Mesodermal cell (in vitro differentiated cells): Measurements from ENCODE around the gene SPG21.
A peak's percentile ranks its signal among the peaks of the same experiment; 100 is the strongest.

Source experiments
- H3K27ac ChIP-seq: 2 replicates; pipeline ENCODE4 v1.7.0; 2013; ENCODE audit warnings: mild to moderate bottlenecking, low read depth, low read length, moderate library complexity; ENCODE audit not compliant: severe bottlenecking
- H3K36me3 ChIP-seq: 2 replicates; pipeline ENCODE4 v1.7.1; 2013; ENCODE audit warnings: mild to moderate bottlenecking, low read length, moderate library complexity; ENCODE audit not compliant: control insufficient read depth, insufficient read depth
- H3K4me1 ChIP-seq: one replicate; pipeline ENCODE4 v1.7.1; 2013; ENCODE audit warnings: mild to moderate bottlenecking, low read length; ENCODE audit not compliant: insufficient read depth, control insufficient read depth, poor library complexity, severe bottlenecking
- H3K4me3 ChIP-seq: 2 replicates; pipeline ENCODE4 v1.7.0; 2013; ENCODE audit warnings: low read length, control low read depth, mild to moderate bottlenecking; ENCODE audit not compliant: insufficient read depth, poor library complexity, severe bottlenecking; ENCODE audit errors: extremely low read depth
- H3K9me3 ChIP-seq: 2 replicates; pipeline ENCODE4 v1.7.1; 2013; ENCODE audit warnings: mild to moderate bottlenecking, low read length, moderate library complexity; ENCODE audit not compliant: control insufficient read depth
- WGBS, 2 experiments: methylation state at CpG; one replicate each; pipeline ENCODE4 v1.1.5; 2013; ENCODE audit warnings: missing lambda C conversion rate in 2 of 2; ENCODE audit not compliant: insufficient coverage in 2 of 2; 5-methylcytosine and 5-hydroxymethylcytosine counted together

The SPG21 gene

GRCh38 chr15:64991536-64992135 is 1.9 kb upstream of the SPG21 start:
- Histone ChIP-seq H3K36me3 (peaks cover 8% of the 10 kb centered on the region), H3K4me3 (no peak overlapping the region), H3K9me3 (no peaks in the 10 kb centered on the region), H3K4me1 (no peaks in the 10 kb centered on the region), H3K27ac (no peak overlapping the region)
- WGBS, 2 experiments, result 83% methylated on average over 1 of the region's 2 CpGs; no CpG with 5 or more reads in 1 of the 2 experiments

- Histone ChIP-seq H3K4me3 (peak overlapping the region; percentile 82), H3K4me1 (peaks cover 6% of the 10 kb centered on the region), H3K9me3 (no peaks in the 10 kb centered on the region), H3K27ac (peak overlapping the region; percentile 68), H3K36me3 (peaks cover 11% of the 10 kb centered on the region)
- 8 to 9% methylated on average over 3 to 5 of the region's 9 CpGs for WGBS, 2 experiments
Observed at GRCh38 chr15:64990168-64990470, 405 bp upstream of the SPG21 start.

GRCh38 chr15:64987136-64987535 is 2.6 kb downstream of the SPG21 start:
- no peak overlapping the region for H3K27ac ChIP-seq
- H3K36me3 ChIP-seq, result peaks cover 31% of the 10 kb centered on the region
- 92% methylated on average over 2 of the region's 3 CpGs; no CpG with 5 or more reads in 1 of the 2 experiments for WGBS, 2 experiments
- peaks cover 7% of the 10 kb centered on the region for H3K4me1 ChIP-seq
- no peaks in the 10 kb centered on the region for H3K9me3 ChIP-seq
- H3K4me3 ChIP-seq, result no peak overlapping the region

GRCh38 chr15:64985366-64986033 is 4.2 kb downstream of the SPG21 start:
- WGBS, 2 experiments, result 92 to 96% methylated on average over 6 to 7 of the region's 9 CpGs
- Histone ChIP-seq H3K36me3 (peaks cover 43% of the 10 kb centered on the region), H3K27ac (no peak overlapping the region), H3K4me1 (peaks cover 7% of the 10 kb centered on the region), H3K4me3 (no peak overlapping the region), H3K9me3 (no peaks in the 10 kb centered on the region)

- Histone ChIP-seq H3K4me3 (no peak overlapping the region), H3K9me3 (no peaks in the 10 kb centered on the region), H3K4me1 (peaks cover 7% of the 10 kb centered on the region), H3K36me3 (peaks cover 68% of the 10 kb centered on the region), H3K27ac (no peak overlapping the region)
- WGBS, 2 experiments, result 88 to 100% methylated on average over 1 of the region's 1 CpG
Observed at GRCh38 chr15:64982472-64982871, 7.2 kb downstream of the SPG21 start.

GRCh38 chr15:64981812-64982431 is 7.8 kb downstream of the SPG21 start:
- WGBS, 2 experiments, result 92 to 94% methylated on average over 2 to 3 of the region's 6 CpGs
- Histone ChIP-seq H3K36me3 (peaks cover 66% of the 10 kb centered on the region), H3K4me1 (peaks cover 7% of the 10 kb centered on the region), H3K4me3 (no peak overlapping the region), H3K9me3 (no peaks in the 10 kb centered on the region), H3K27ac (no peak overlapping the region)

- Histone ChIP-seq H3K36me3 (peaks cover 79% of the 10 kb centered on the region), H3K9me3 (no peaks in the 10 kb centered on the region), H3K4me3 (no peak overlapping the region), H3K27ac (no peak overlapping the region), H3K4me1 (no peaks in the 10 kb centered on the region)
- WGBS, 2 experiments, result 55 to 65% methylated on average over 2 to 5 of the region's 7 CpGs
Observed at GRCh38 chr15:64979252-64979710, 10.4 kb downstream of the SPG21 start.

- Histone ChIP-seq H3K4me3 (no peak overlapping the region), H3K4me1 (no peaks in the 10 kb centered on the region), H3K9me3 (no peaks in the 10 kb centered on the region), H3K36me3 (peaks cover 81% of the 10 kb centered on the region), H3K27ac (no peak overlapping the region)
- 80% methylated on average over 1 of the region's 5 CpGs; no CpG with 5 or more reads in 1 of the 2 experiments for WGBS, 2 experiments
Observed at GRCh38 chr15:64975390-64975789, 14.3 kb downstream of the SPG21 start.

GRCh38 chr15:64970698-64971097 is 19.0 kb downstream of the SPG21 start:
- 94 to 96% methylated on average over 3 to 6 of the region's 7 CpGs for WGBS, 2 experiments
- Histone ChIP-seq H3K27ac (no peak overlapping the region), H3K4me3 (no peak overlapping the region), H3K9me3 (no peaks in the 10 kb centered on the region), H3K4me1 (no peaks in the 10 kb centered on the region), H3K36me3 (peaks cover 82% of the 10 kb centered on the region)

GRCh38 chr15:64969401-64969800 is 20.3 kb downstream of the SPG21 start:
- Histone ChIP-seq H3K4me3 (no peak overlapping the region), H3K9me3 (no peaks in the 10 kb centered on the region), H3K27ac (no peak overlapping the region), H3K4me1 (no peaks in the 10 kb centered on the region), H3K36me3 (peaks cover 83% of the 10 kb centered on the region)
- WGBS, 2 experiments, result no CpG with 5 or more reads among the region's 1 CpG

GRCh38 chr15:64961013-64961412 is 28.7 kb downstream of the SPG21 start:
- H3K4me1 ChIP-seq, result no peaks in the 10 kb centered on the region
- no peaks in the 10 kb centered on the region for H3K9me3 ChIP-seq
- H3K27ac ChIP-seq, result no peak overlapping the region
- peaks cover 90% of the 10 kb centered on the region for H3K36me3 ChIP-seq
- WGBS, 2 experiments, result 94 to 95% methylated on average over 3 to 5 of the region's 5 CpGs
- no peak overlapping the region for H3K4me3 ChIP-seq
